Measurements from ENCODE around the gene GDF11.
"Not testable (repeated sequence)": the region's sequence is repeated elsewhere in the genome, so short reads cannot be mapped to it uniquely, and the experiment has no call there.

Gene GDF11

GRCh38 chr12:55743406-55744339, 751 bp downstream of the GDF11 start:
- peak; percentile 43 for DNase-seq

GRCh38 chr12:55744340-55745030, 1.6 kb downstream of the GDF11 start:
- no peak for DNase-seq

GRCh38 chr12:55745361-55746173, 2.6 kb downstream of the GDF11 start:
- DNase-seq = no peak

- DNase-seq = no peak
Measured at GRCh38 chr12:55746174-55746912, 3.4 kb downstream of the GDF11 start.

GRCh38 chr12:55746913-55747231, 4.0 kb downstream of the GDF11 start:
- no peak for DNase-seq

- DNase-seq = no peak
Measured at GRCh38 chr12:55748230-55748993, 5.5 kb downstream of the GDF11 start.

- DNase-seq = no peak
Measured at GRCh38 chr12:55755246-55755645, 12.3 kb downstream of the GDF11 start.

- DNase-seq = no peak
Measured at GRCh38 chr12:55757701-55758100, 14.8 kb downstream of the GDF11 start.

- DNase-seq = not testable (repeated sequence)
Measured at GRCh38 chr12:55758575-55758974, 15.7 kb downstream of the GDF11 start.

- no peak for DNase-seq
Measured at GRCh38 chr12:55760663-55761062, 17.7 kb downstream of the GDF11 start.

GRCh38 chr12:55762646-55763045, 19.7 kb downstream of the GDF11 start:
- DNase-seq = no peak

GRCh38 chr12:55765736-55766290, 22.9 kb downstream of the GDF11 start:
- no peak for DNase-seq

- DNase-seq = no peak
Measured at GRCh38 chr12:55767156-55767555, 24.2 kb downstream of the GDF11 start.

- no peak for DNase-seq
Measured at GRCh38 chr12:55771736-55772135, 28.8 kb downstream of the GDF11 start.

- DNase-seq = no peak
Measured at GRCh38 chr12:55777856-55778255, 34.9 kb downstream of the GDF11 start.

GRCh38 chr12:55780685-55781084, 37.8 kb downstream of the GDF11 start:
- DNase-seq = no peak

GRCh38 chr12:55788546-55788945, 45.6 kb downstream of the GDF11 start:
- DNase-seq = no peak

GRCh38 chr12:55789171-55789570, 46.2 kb downstream of the GDF11 start:
- no peak for DNase-seq

GRCh38 chr12:55789893-55790292, 47.0 kb downstream of the GDF11 start:
- DNase-seq = no peak

GRCh38 chr12:55795950-55796349, 53.0 kb downstream of the GDF11 start:
- no peak for DNase-seq

GRCh38 chr12:55797068-55797467, 54.1 kb downstream of the GDF11 start:
- DNase-seq = no peak

- DNase-seq = no peak
Measured at GRCh38 chr12:55797550-55797949, 54.6 kb downstream of the GDF11 start.

Data from activated effector memory CD4-positive, alpha-beta T cell treated with Interleukin-2 at 50 U/mL for 16 hours (primary cell).